SK-N-SH treated with all-trans-retinoic acid at 6 μM for 48 hours (cell line): ENCODE measurements around the gene NMT1.

Source experiments
- ATAC-seq: fragments of 200-7000 bp; cut with Tn5 transposase; 3 replicates; pipeline ENCODE4 v1.9.1; 2020; ENCODE audit warnings: mild to moderate bottlenecking, moderate library complexity
- ARNTL ChIP-seq: fragments of 450-650 bp; formaldehyde crosslinking; IDR thresholded peaks from 2 replicates; pipeline ENCODE4 v1.5.0; 2020; ENCODE audit warnings: low read depth, mild to moderate bottlenecking, moderate library complexity, borderline replicate concordance
- BACH2 ChIP-seq: fragments of 250-450 bp; sonication (Bioruptor Pico); IDR thresholded peaks from 2 replicates; pipeline ENCODE4 v1.9.0; 2021; ENCODE audit warnings: mild to moderate bottlenecking, borderline replicate concordance
- CSDC2 ChIP-seq: fragments of 250-450 bp; sonication (Bioruptor Pico); IDR thresholded peaks from 2 replicates; pipeline ENCODE4 v1.5.0; 2020; ENCODE audit warnings: mild to moderate bottlenecking, moderate library complexity
- ESRRG ChIP-seq: fragments of 250-450 bp; sonication (Bioruptor Pico); IDR thresholded peaks from 2 replicates; pipeline ENCODE4 v1.6.1; 2021; ENCODE audit warnings: mild to moderate bottlenecking
- ISL1 ChIP-seq: fragments of 250-450 bp; sonication (Bioruptor Pico); IDR thresholded peaks from 2 replicates; pipeline ENCODE4 v2.1.2; 2022; ENCODE audit warnings: mild to moderate bottlenecking, moderate library complexity
- PPARA ChIP-seq: fragments of 250-450 bp; sonication (Bioruptor Pico); IDR thresholded peaks from 2 replicates; pipeline ENCODE4 v1.5.0; 2020; ENCODE audit warnings: mild to moderate bottlenecking, borderline replicate concordance
- RARB ChIP-seq: fragments of 250-450 bp; sonication (Bioruptor Pico); IDR thresholded peaks from 2 replicates; pipeline ENCODE4 v1.8.0; 2021; ENCODE audit warnings: mild to moderate bottlenecking, moderate library complexity
- SNAI2 ChIP-seq: fragments of 250-450 bp; sonication (Bioruptor Pico); IDR thresholded peaks from 2 replicates; pipeline ENCODE4 v1.5.0; 2020; ENCODE audit warnings: mild to moderate bottlenecking, moderate library complexity
- TCF4 ChIP-seq: fragments of 250-450 bp; sonication (Bioruptor Pico); IDR thresholded peaks from 2 replicates; pipeline ENCODE4 v1.8.0; 2021; ENCODE audit warnings: mild to moderate bottlenecking, moderate library complexity, borderline replicate concordance
- TOX ChIP-seq: fragments of 250-450 bp; sonication (Bioruptor Pico); IDR thresholded peaks from 2 replicates; pipeline ENCODE4 v1.8.0; 2021; ENCODE audit warnings: mild to moderate bottlenecking, moderate library complexity, borderline replicate concordance
- ZC3H10 ChIP-seq: fragments of 250-450 bp; sonication (Bioruptor Pico); IDR thresholded peaks from 2 replicates; pipeline ENCODE4 v1.5.1; 2021; ENCODE audit warnings: mild to moderate bottlenecking, moderate library complexity
- ZFP3 ChIP-seq: fragments of 250-450 bp; sonication (Bioruptor Pico); IDR thresholded peaks from 2 replicates; pipeline ENCODE4 v1.5.0; 2020; ENCODE audit warnings: mild to moderate bottlenecking, moderate library complexity
- ZFP30 ChIP-seq: fragments of 450-650 bp; formaldehyde crosslinking; IDR thresholded peaks from 2 replicates; pipeline ENCODE4 v1.5.0; 2022; ENCODE audit warnings: mild to moderate bottlenecking, moderate library complexity
- ZNF565 ChIP-seq: fragments of 450-650 bp; formaldehyde crosslinking; conservative IDR thresholded peaks from 2 replicates; pipeline ENCODE4 v1.5.0; 2020; ENCODE audit warnings: low read depth, mild to moderate bottlenecking, moderate library complexity
- ZNF70 ChIP-seq: fragments of 450-650 bp; formaldehyde crosslinking; IDR thresholded peaks from 2 replicates; pipeline ENCODE4 v1.5.0; 2020; ENCODE audit warnings: mild to moderate bottlenecking, moderate library complexity
- ZNF8 ChIP-seq: fragments of 450-650 bp; formaldehyde crosslinking; IDR thresholded peaks from 2 replicates; pipeline ENCODE4 v1.5.0; 2020; ENCODE audit warnings: mild to moderate bottlenecking, moderate library complexity
- TF ChIP-seq, protein P1 (sequence below): fragments of 250-450 bp; sonication (Bioruptor Pico); IDR thresholded peaks from 2 replicates; pipeline ENCODE4 v1.5.1; 2020; ENCODE audit warnings: low read depth, mild to moderate bottlenecking, moderate library complexity
- TF ChIP-seq, protein P2 (sequence below): fragments of 250-450 bp; sonication (Bioruptor Pico); IDR thresholded peaks from 2 replicates; pipeline ENCODE4 v1.8.0; 2021; ENCODE audit warnings: low read depth, mild to moderate bottlenecking, moderate library complexity, borderline replicate concordance
- TF ChIP-seq, protein P3 (sequence below): fragments of 250-450 bp; sonication (Bioruptor Pico); IDR thresholded peaks from 2 replicates; pipeline ENCODE4 v1.8.0; 2020; ENCODE audit warnings: mild to moderate bottlenecking, moderate library complexity, borderline replicate concordance
- TF ChIP-seq, protein P4 (sequence below): fragments of 250-450 bp; sonication (Bioruptor Pico); IDR thresholded peaks from 2 replicates; pipeline ENCODE4 v1.5.1; 2021; ENCODE audit warnings: mild to moderate bottlenecking, moderate library complexity
- TF ChIP-seq, protein P5 (sequence below): fragments of 250-450 bp; sonication (Bioruptor Pico); IDR thresholded peaks from 2 replicates; pipeline ENCODE4 v1.5.0; 2020; ENCODE audit warnings: mild to moderate bottlenecking, moderate library complexity

Gene NMT1

DNA sequence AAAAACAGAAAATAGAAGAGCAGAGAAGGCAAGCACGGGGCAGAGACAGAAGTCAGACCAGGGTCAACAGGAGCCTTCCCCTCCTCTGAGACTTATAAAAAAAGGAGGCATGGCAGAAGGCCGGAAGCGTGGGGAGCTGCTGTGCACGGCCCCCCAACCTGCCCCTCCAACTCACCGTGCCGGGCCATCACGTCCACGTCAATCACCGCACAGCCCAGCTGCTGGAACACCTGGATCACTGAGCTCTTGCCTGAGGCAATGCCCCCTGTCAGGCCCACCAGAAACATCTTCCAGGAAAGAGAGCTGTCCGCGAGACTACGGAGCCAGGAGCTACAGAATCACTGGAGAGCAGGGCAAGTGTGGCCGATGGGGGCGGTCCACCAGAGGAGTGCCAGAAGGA lies 26.5 kb upstream of the NMT1 start:
- no peak for ATAC-seq
- TF ChIP-seq, protein P1, sequence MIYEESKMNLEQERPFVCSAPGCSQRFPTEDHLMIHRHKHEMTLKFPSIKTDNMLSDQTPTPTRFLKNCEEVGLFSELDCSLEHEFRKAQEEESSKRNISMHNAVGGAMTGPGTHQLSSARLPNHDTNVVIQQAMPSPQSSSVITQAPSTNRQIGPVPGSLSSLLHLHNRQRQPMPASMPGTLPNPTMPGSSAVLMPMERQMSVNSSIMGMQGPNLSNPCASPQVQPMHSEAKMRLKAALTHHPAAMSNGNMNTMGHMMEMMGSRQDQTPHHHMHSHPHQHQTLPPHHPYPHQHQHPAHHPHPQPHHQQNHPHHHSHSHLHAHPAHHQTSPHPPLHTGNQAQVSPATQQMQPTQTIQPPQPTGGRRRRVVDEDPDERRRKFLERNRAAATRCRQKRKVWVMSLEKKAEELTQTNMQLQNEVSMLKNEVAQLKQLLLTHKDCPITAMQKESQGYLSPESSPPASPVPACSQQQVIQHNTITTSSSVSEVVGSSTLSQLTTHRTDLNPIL, result no peak

DNA sequence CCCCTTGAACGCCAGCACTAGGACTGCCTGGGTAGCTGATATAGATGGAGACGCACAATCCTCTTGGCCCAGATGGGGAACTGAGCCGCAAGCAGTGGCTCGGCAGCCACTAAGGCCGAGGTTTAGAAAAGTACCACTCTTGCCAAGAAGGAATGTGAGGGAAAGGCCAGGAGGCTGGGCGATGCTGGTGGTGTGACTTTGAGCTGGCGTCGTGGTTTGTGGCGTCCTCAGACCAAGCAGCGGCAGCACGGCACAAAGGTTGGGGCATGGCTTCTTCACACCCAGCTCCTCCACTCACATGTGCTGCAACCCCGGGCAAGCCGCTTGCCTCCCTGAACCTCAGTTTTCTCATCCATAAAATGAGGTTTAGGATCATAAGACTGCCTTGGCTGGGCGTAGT lies 25.3 kb upstream of the NMT1 start:
- no peak for ATAC-seq
- TF ChIP-seq ZNF70 (CRISPR knock-in tag) (no peak), CSDC2 (CRISPR knock-in tag) (no peak), ZFP3 (CRISPR knock-in tag) (no peak), ZFP30 (CRISPR knock-in tag) (no peak), ZNF8 (CRISPR knock-in tag) (no peak), ZNF565 (CRISPR knock-in tag) (no peak), ARNTL (CRISPR knock-in tag) (no peak), PPARA (CRISPR knock-in tag) (no peak), TCF4 (CRISPR knock-in tag) (no peak), BACH2 (CRISPR knock-in tag) (no peak), ISL1 (CRISPR knock-in tag) (no peak), SNAI2 (CRISPR knock-in tag) (no peak)
- TF ChIP-seq, protein P2, sequence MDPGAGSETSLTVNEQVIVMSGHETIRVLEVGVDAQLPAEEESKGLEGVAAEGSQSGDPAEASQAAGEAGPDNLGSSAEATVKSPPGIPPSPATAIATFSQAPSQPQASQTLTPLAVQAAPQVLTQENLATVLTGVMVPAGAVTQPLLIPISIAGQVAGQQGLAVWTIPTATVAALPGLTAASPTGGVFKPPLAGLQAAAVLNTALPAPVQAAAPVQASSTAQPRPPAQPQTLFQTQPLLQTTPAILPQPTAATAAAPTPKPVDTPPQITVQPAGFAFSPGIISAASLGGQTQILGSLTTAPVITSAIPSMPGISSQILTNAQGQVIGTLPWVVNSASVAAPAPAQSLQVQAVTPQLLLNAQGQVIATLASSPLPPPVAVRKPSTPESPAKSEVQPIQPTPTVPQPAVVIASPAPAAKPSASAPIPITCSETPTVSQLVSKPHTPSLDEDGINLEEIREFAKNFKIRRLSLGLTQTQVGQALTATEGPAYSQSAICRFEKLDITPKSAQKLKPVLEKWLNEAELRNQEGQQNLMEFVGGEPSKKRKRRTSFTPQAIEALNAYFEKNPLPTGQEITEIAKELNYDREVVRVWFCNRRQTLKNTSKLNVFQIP, result no peak
- TF ChIP-seq, protein P3, sequence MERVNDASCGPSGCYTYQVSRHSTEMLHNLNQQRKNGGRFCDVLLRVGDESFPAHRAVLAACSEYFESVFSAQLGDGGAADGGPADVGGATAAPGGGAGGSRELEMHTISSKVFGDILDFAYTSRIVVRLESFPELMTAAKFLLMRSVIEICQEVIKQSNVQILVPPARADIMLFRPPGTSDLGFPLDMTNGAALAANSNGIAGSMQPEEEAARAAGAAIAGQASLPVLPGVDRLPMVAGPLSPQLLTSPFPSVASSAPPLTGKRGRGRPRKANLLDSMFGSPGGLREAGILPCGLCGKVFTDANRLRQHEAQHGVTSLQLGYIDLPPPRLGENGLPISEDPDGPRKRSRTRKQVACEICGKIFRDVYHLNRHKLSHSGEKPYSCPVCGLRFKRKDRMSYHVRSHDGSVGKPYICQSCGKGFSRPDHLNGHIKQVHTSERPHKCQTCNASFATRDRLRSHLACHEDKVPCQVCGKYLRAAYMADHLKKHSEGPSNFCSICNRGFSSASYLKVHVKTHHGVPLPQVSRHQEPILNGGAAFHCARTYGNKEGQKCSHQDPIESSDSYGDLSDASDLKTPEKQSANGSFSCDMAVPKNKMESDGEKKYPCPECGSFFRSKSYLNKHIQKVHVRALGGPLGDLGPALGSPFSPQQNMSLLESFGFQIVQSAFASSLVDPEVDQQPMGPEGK (CRISPR knock-in tag), result no peak
- TF ChIP-seq, protein P4, sequence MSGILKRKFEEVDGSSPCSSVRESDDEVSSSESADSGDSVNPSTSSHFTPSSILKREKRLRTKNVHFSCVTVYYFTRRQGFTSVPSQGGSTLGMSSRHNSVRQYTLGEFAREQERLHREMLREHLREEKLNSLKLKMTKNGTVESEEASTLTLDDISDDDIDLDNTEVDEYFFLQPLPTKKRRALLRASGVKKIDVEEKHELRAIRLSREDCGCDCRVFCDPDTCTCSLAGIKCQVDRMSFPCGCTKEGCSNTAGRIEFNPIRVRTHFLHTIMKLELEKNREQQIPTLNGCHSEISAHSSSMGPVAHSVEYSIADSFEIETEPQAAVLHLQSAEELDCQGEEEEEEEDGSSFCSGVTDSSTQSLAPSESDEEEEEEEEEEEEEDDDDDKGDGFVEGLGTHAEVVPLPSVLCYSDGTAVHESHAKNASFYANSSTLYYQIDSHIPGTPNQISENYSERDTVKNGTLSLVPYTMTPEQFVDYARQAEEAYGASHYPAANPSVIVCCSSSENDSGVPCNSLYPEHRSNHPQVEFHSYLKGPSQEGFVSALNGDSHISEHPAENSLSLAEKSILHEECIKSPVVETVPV (CRISPR knock-in tag), result no peak
- TF ChIP-seq, all 23 proteins: peak for 0

DNA sequence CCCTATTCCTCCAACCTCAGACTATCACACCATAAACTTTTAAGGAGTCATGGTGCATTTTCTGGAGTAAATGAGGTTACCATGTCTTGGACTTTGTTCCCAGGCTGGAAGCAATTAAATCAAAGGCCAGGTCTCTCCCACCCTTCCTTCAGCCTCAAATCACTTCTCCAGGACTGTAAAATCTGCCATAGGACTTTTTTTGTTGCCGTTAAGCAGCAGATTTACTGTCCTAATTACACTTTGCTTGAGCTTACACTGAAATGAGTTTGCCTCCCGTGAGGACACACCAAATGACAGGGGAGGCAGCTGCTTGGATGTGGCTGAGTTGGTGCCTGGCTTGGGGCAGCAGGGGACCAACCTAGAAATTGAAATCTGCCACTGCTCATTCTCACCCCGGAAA lies 24.4 kb upstream of the NMT1 start:
- TF ChIP-seq, protein P4 (CRISPR knock-in tag), result no peak
- TF ChIP-seq TOX (CRISPR knock-in tag), result no peak
- TF ChIP-seq ESRRG (CRISPR knock-in tag), result no peak
- no peak for TF ChIP-seq RARB (CRISPR knock-in tag)
- no peak for TF ChIP-seq ZFP3 (CRISPR knock-in tag)
- TF ChIP-seq ZNF565 (CRISPR knock-in tag), result no peak
- no peak for TF ChIP-seq ISL1 (CRISPR knock-in tag)
- TF ChIP-seq PPARA (CRISPR knock-in tag), result no peak
- TF ChIP-seq TCF4 (CRISPR knock-in tag), result no peak
- TF ChIP-seq BACH2 (CRISPR knock-in tag), result no peak
- no peak for TF ChIP-seq ARNTL (CRISPR knock-in tag)
- TF ChIP-seq ZC3H10 (CRISPR knock-in tag), result no peak
- TF ChIP-seq, protein P5, sequence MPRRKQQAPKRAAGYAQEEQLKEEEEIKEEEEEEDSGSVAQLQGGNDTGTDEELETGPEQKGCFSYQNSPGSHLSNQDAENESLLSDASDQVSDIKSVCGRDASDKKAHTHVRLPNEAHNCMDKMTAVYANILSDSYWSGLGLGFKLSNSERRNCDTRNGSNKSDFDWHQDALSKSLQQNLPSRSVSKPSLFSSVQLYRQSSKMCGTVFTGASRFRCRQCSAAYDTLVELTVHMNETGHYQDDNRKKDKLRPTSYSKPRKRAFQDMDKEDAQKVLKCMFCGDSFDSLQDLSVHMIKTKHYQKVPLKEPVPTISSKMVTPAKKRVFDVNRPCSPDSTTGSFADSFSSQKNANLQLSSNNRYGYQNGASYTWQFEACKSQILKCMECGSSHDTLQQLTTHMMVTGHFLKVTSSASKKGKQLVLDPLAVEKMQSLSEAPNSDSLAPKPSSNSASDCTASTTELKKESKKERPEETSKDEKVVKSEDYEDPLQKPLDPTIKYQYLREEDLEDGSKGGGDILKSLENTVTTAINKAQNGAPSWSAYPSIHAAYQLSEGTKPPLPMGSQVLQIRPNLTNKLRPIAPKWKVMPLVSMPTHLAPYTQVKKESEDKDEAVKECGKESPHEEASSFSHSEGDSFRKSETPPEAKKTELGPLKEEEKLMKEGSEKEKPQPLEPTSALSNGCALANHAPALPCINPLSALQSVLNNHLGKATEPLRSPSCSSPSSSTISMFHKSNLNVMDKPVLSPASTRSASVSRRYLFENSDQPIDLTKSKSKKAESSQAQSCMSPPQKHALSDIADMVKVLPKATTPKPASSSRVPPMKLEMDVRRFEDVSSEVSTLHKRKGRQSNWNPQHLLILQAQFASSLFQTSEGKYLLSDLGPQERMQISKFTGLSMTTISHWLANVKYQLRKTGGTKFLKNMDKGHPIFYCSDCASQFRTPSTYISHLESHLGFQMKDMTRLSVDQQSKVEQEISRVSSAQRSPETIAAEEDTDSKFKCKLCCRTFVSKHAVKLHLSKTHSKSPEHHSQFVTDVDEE (CRISPR knock-in tag), result no peak
- TF ChIP-seq, all 23 proteins: peak for 0
- no peak for ATAC-seq
